ENCODE results near the gene ROBO1. TPM values are rescaled to one million over a fixed set of nuclear protein-coding genes. Genes with fewer than 3 reads are reported as not detected.

ROBO1 gene
- total and polyA plus RNA-seq, 2 of the 8 experiments (the other 6 are each of a cell fraction or from before 2014, with no cell fraction given): 51.4 to 91.0 TPM

DNA sequence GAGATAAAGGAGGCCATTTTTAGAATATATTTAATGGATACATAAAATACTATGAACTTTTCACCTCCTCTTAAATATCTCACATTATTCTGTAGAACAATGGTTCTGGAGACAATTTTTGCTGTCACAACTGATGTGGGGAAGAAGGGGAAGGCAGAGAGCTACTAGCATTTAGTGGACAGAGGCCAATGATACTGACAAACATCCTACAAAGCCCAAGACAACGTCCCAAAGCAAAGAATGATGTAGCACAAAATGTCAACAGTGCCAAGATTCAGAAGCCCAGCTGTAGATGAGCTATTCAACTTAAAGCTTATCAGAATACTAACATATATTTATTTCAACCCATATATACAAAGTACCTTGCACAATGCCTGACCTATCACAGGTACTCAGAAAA lies 1069.4 kb downstream of the ROBO1 start:
- Histone ChIP-seq H2BK20ac (ENCODE audit: low read length) (no peak overlapping the region), H3K36me3 (ENCODE audit: control insufficient read depth in 2 of 4, insufficient read depth in 4 of 4, low read length in 3 of 4) (no peaks in the 10 kb centered on the region), H3K9me3 (ENCODE audit: insufficient read depth in 2 of 2, low read depth in 1 of 2, low read length in 1 of 2) (no peaks in the 10 kb centered on the region), H3K4ac (replicated peaks; ENCODE audit: insufficient read length, low read depth, low read length) (no peak overlapping the region), H2BK15ac (ENCODE audit: low read length) (no peak overlapping the region), H4K20me1 (replicated peaks in 1 of 2; ENCODE audit: control insufficient read depth in 1 of 2, insufficient read depth in 2 of 2, low read length in 2 of 2) (peaks cover 0 to 2% of the 10 kb centered on the region in 2 experiments), H3K18ac (ENCODE audit: extremely low read depth, low read length) (no peak overlapping the region), H3K9ac (replicated peaks in 1 of 4; ENCODE audit: extremely low read depth in 1 of 4, low read depth in 3 of 4, low read length in 3 of 4) (no peak overlapping the region), H3K56ac (replicated peaks; ENCODE audit: insufficient read length, low read depth, low read length) (no peak overlapping the region), H2BK12ac (ENCODE audit: low read depth, low read length) (no peak overlapping the region), H2BK5ac (ENCODE audit: low read depth, low read length) (no peak overlapping the region), H4K91ac (replicated peaks; ENCODE audit: insufficient read length, low read length) (no peak overlapping the region), H3K4me3 (ENCODE audit: extremely low read depth in 1 of 4, insufficient read depth in 2 of 4, low read depth in 3 of 4, low read length in 4 of 4) (no peak overlapping the region), H3K79me1 (ENCODE audit: low read depth, low read length) (no peaks in the 10 kb centered on the region), H3K4me1 (replicated peaks in 1 of 4; ENCODE audit: control insufficient read depth in 3 of 4, insufficient read depth in 4 of 4, low read length in 3 of 4) (no peaks in the 10 kb centered on the region), H2BK120ac (replicated peaks; ENCODE audit: low read depth, low read length) (no peak overlapping the region), H2AFZ (ENCODE audit: low read length) (no peak overlapping the region), H3K4me2 (ENCODE audit: insufficient read depth in 1 of 2, low read depth in 2 of 2, low read length in 2 of 2) (no peak overlapping the region), H2AK5ac (ENCODE audit: low read depth, low read length) (no peak overlapping the region), H3K14ac (ENCODE audit: insufficient read length) (no peak overlapping the region), H3K27ac (ENCODE audit: low read depth, low read length) (no peak overlapping the region), H3K23ac (ENCODE audit: insufficient read length) (no peak overlapping the region), H4K5ac (ENCODE audit: insufficient read length, low read depth, low read length) (no peak overlapping the region), H3K27me3 (replicated peaks in 1 of 4; ENCODE audit: control insufficient read depth in 3 of 4, extremely low read depth in 1 of 4, insufficient read depth in 3 of 4, low read length in 3 of 4) (no peaks in the 10 kb centered on the region), H4K8ac (ENCODE audit: extremely low read depth, insufficient read depth, low read length) (no peak overlapping the region), H3K23me2 (ENCODE audit: low read depth, low read length) (no peaks in the 10 kb centered on the region), H3K79me2 (ENCODE audit: control insufficient read depth in 1 of 2, insufficient read depth in 2 of 2, low read length in 2 of 2) (no peaks in the 10 kb centered on the region)
- ChIA-PET POLR2A (ENCODE audit: partially characterized antibody) (no interaction called here), CTCF (ENCODE audit: partially characterized antibody) (interaction anchor here (1.0 kb wide), 1 partner anchor 53 kb away, joined by 3 read pairs; no protein-coding TSS in a partner anchor)
- no peak for DNase-seq (ENCODE audit: low read depth in 1 of 2, low spot score in 2 of 2)
- 100% methylated on average over 1 of the region's 1 CpG; no CpG with 5 or more reads in 1 of the 2 experiments for WGBS, 2 experiments (ENCODE audit: extremely low coverage in 1 of 2, insufficient coverage in 1 of 2, insufficient read length in 1 of 2, insufficient replicate concordance in 2 of 2, low coverage in 1 of 2, low lambda C conversion rate in 2 of 2, missing lambda C conversion rate in 1 of 2)
- TF ChIP-seq RFX5 (IDR thresholded peaks at IDR 0.05; ENCODE audit: borderline replicate concordance, low read depth, low read length) (no peak), BCL11A (IDR thresholded peaks at IDR 0.05; ENCODE audit: low read depth in 2 of 2, low read length in 2 of 2) (no peak)
- no peak for FAIRE-seq
